ENCODE measurements around the gene ZNF155. TPM values are rescaled to one million over a fixed set of nuclear protein-coding genes. Genes with fewer than 3 reads are reported as not detected.
A peak's percentile ranks its signal among the peaks of the same experiment; 100 is the strongest.

Gene ZNF155
- total RNA-seq, 1 experiment from 2014 or later, result 10.1 TPM

GRCh38 chr19:43936188-43936587 is 47.8 kb upstream of the ZNF155 start:
- no peaks in the 10 kb centered on the region for H3K23me2 ChIP-seq (ENCODE audit: insufficient read length, low read depth, low read length, poor library complexity, severe bottlenecking)
- H3K18ac ChIP-seq (ENCODE audit: insufficient read length, low read depth, low read length), result no peak overlapping the region
- H3K27ac ChIP-seq (ENCODE audit: insufficient read length, low read depth, low read length), result no peak overlapping the region
- H4K5ac ChIP-seq (ENCODE audit: insufficient read length, low read depth, low read length), result no peak overlapping the region
- no peaks in the 10 kb centered on the region for H3K9me3 ChIP-seq (ENCODE audit: control insufficient read depth, low read depth, low read length)
- H2BK15ac ChIP-seq (ENCODE audit: low read depth, low read length), result no peak overlapping the region
- DNase-seq, result no peak
- peaks cover 12 to 24% of the 10 kb centered on the region in 2 experiments for H3K9me3 Mint-ChIP-seq
- H2BK12ac ChIP-seq (ENCODE audit: insufficient read length, low read depth, low read length), result no peak overlapping the region
- H3K79me2 ChIP-seq (ENCODE audit: insufficient read depth, low read length), result no peaks in the 10 kb centered on the region
- H3K4me1 Mint-ChIP-seq, result peaks cover 7 to 8% of the 10 kb centered on the region in 2 experiments
- H2AFZ ChIP-seq (ENCODE audit: low read length), result peak overlapping the region; percentile 59
- no peak overlapping the region for H4K8ac ChIP-seq (replicated peaks; ENCODE audit: insufficient read length, low read depth, low read length)
- no peaks in the 10 kb centered on the region for H3K27me3 ChIP-seq (ENCODE audit: insufficient read depth, low read length)
- no peak overlapping the region for H3K27ac Mint-ChIP-seq
- H2AK5ac ChIP-seq (ENCODE audit: insufficient read length, low read length), result no peak overlapping the region
- H3K4ac ChIP-seq (ENCODE audit: low read depth, low read length), result no peak overlapping the region
- H4K20me1 ChIP-seq (ENCODE audit: control insufficient read depth, insufficient read depth, insufficient read length), result no peaks in the 10 kb centered on the region
- no peak for TF ChIP-seq CTCF (conservative IDR thresholded peaks at IDR 0.05)
- H3K36me3 Mint-ChIP-seq (ENCODE audit: insufficient read depth in 1 of 3, low read depth in 3 of 3), result peaks cover 8 to 24% (median 14%) of the 10 kb centered on the region in 3 experiments; a peak in 6 of 7 replicates
- H3K79me1 ChIP-seq (ENCODE audit: insufficient read depth, low read depth, low read length, poor library complexity, severe bottlenecking), result no peaks in the 10 kb centered on the region
- no peak overlapping the region for H3T11ph ChIP-seq (ENCODE audit: low read length)
- WGBS (ENCODE audit: extremely low coverage, insufficient read length, low lambda C conversion rate), result no CpG with 5 or more reads among the region's 5 CpGs
- no peak overlapping the region for H2BK120ac ChIP-seq (ENCODE audit: low read depth, low read length, poor library complexity, severe bottlenecking)
- no peak overlapping the region for H3K23ac ChIP-seq (ENCODE audit: insufficient read length, low read depth, low read length)
- H4K91ac ChIP-seq (ENCODE audit: insufficient read length, low read depth, low read length), result no peak overlapping the region
- no peak overlapping the region for H3K14ac ChIP-seq (ENCODE audit: insufficient read depth, low read length)
- H3K9ac ChIP-seq (ENCODE audit: extremely low read depth, insufficient read length, low read length), result no peak overlapping the region
- H3K27me3 Mint-ChIP-seq (ENCODE audit: low read depth), result peaks cover 16% of the 10 kb centered on the region
- H3K56ac ChIP-seq (ENCODE audit: insufficient read length, low read depth, low read length), result no peak overlapping the region
- H2BK5ac ChIP-seq (ENCODE audit: insufficient read length, low read length), result no peak overlapping the region
- no peak overlapping the region for H2BK20ac ChIP-seq (ENCODE audit: low read depth, low read length, poor library complexity, severe bottlenecking)
- H3K4me3 Mint-ChIP-seq, result peak overlapping the region in 1 of 2 experiments; percentile 94; a peak in 2 of 5 replicates
- H3K4me2 ChIP-seq (ENCODE audit: insufficient read depth, insufficient read length, low read length), result no peak overlapping the region
- no peaks in the 10 kb centered on the region for H3K4me1 ChIP-seq (ENCODE audit: insufficient read depth, low read length)
